22Rv1 (cell line): ENCODE measurements around the gene FLT4.

Source experiments
- ZFX ChIP-seq: fragments of 450-650 bp; IDR thresholded peaks from 2 replicates; pipeline ENCODE4 v1.6.1; 2017; ENCODE audit warnings: antibody characterized with exemption, borderline replicate concordance
- TF ChIP-seq, protein P1 (sequence below): fragments of 450-650 bp; IDR thresholded peaks from 2 replicates; pipeline ENCODE4 v1.5.1; 2017; ENCODE audit warnings: mild to moderate bottlenecking

DNA sequence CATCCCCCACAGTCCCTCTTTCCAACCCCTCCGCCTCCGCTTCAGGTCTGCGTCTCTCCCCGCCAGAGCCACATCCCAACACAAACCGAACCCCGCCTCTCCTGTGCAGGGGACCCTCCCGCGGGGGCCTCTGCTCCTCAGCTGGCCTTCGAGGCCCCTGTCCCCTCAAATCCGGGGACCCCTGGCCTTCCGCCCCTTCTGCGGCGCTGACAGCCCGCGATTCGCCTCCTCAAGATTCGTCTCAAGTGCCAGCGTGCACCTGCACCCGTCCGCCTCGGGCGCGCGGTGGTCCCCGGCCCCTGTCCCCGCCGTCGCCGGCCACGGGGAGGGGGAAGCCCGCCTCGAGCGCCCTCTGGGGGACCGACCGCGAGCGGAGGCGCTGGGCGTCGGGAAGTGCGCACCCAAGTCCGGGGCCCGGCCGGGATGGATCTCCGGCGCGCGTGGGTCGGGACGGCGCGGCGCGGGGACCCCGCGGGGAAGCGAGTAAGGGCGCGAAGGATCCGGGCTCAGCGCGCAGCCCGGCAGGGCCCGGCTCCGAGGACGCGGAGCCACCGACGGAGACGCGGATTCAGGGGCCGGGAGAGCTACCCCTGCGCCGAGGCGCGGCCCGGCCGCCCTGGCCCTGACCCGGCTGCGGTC lies 623 bp downstream of the FLT4 start:
- TF ChIP-seq, protein P1, sequence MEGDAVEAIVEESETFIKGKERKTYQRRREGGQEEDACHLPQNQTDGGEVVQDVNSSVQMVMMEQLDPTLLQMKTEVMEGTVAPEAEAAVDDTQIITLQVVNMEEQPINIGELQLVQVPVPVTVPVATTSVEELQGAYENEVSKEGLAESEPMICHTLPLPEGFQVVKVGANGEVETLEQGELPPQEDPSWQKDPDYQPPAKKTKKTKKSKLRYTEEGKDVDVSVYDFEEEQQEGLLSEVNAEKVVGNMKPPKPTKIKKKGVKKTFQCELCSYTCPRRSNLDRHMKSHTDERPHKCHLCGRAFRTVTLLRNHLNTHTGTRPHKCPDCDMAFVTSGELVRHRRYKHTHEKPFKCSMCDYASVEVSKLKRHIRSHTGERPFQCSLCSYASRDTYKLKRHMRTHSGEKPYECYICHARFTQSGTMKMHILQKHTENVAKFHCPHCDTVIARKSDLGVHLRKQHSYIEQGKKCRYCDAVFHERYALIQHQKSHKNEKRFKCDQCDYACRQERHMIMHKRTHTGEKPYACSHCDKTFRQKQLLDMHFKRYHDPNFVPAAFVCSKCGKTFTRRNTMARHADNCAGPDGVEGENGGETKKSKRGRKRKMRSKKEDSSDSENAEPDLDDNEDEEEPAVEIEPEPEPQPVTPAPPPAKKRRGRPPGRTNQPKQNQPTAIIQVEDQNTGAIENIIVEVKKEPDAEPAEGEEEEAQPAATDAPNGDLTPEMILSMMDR, result peak; percentile 54
- no peak for TF ChIP-seq ZFX
